Measurements from ENCODE around the gene SCN1B. TPM values are rescaled to one million over a fixed set of nuclear protein-coding genes. Genes with fewer than 3 reads are reported as not detected.

The SCN1B gene
- total and polyA plus RNA-seq, 2 of the 13 experiments (the other 11 are each of a cell fraction or from before 2014, with no cell fraction given), result 2.7 to 20.1 TPM

- no peak for TF ChIP-seq BCLAF1 (IDR thresholded peaks at IDR 0.05)
- TF ChIP-seq ATF1 (CRISPR knock-in tag; IDR thresholded peaks at IDR 0.05), result peak; percentile 64
- peak; percentile 95 for TF ChIP-seq ZNF687 (CRISPR knock-in tag; IDR thresholded peaks at IDR 0.05)
- TF ChIP-seq DDIT3 (CRISPR knock-in tag; IDR thresholded peaks at IDR 0.05), result no peak
- TF ChIP-seq RCOR2 (CRISPR knock-in tag; IDR thresholded peaks at IDR 0.05), result peak; percentile 80
- TF ChIP-seq AGO1 (IDR thresholded peaks at IDR 0.05; ENCODE audit: low read depth, low read length, poor library complexity, severe bottlenecking), result peak; percentile 60
- TF ChIP-seq ZNF570 (CRISPR knock-in tag; IDR thresholded peaks at IDR 0.05; ENCODE audit: borderline replicate concordance), result no peak
- TF ChIP-seq ZNF460 (CRISPR knock-in tag; IDR thresholded peaks at IDR 0.05; ENCODE audit: borderline replicate concordance), result peak; percentile 78; the same call in 1 of the 2 replicates
- TF ChIP-seq ZNF644 (CRISPR knock-in tag; IDR thresholded peaks at IDR 0.05; ENCODE audit: low read depth), result peak; percentile 16; the same call in 1 of the 2 replicates
- no peak; the same call in 1 of the 2 replicates for TF ChIP-seq ZNF768 (CRISPR knock-in tag; IDR thresholded peaks at IDR 0.05)
- no peak; the same call in 1 of the 2 replicates for TF ChIP-seq ZBTB46 (CRISPR knock-in tag; IDR thresholded peaks at IDR 0.05; ENCODE audit: borderline replicate concordance)
- peak; percentile 81 for TF ChIP-seq SIX4 (CRISPR knock-in tag; IDR thresholded peaks at IDR 0.05)
- 0 out of 2 replicates have a peak, but pooled peaks have one; percentile 26 for TF ChIP-seq ZNF30 (CRISPR knock-in tag; IDR thresholded peaks at IDR 0.05)
- peak; percentile 63; the same call in 1 of the 2 replicates for TF ChIP-seq ZNF790 (CRISPR knock-in tag; IDR thresholded peaks at IDR 0.05; ENCODE audit: borderline replicate concordance)
- no peak for TF ChIP-seq SRSF1 (optimal IDR thresholded peaks at IDR 0.05; ENCODE audit: low read depth, low read length)
- TF ChIP-seq IRX3 (CRISPR knock-in tag; IDR thresholded peaks at IDR 0.05; ENCODE audit: borderline replicate concordance, low read depth), result peak; percentile 21; the same call in 1 of the 2 replicates
- TF ChIP-seq ZNF775 (CRISPR knock-in tag; IDR thresholded peaks at IDR 0.05; ENCODE audit: borderline replicate concordance), result no peak
These were observed 10.7 kb downstream of the SCN1B start (continued) for GRCh38 chr19:35040826-35041547.
